ENCODE data around the gene TPRX1.

DNA sequence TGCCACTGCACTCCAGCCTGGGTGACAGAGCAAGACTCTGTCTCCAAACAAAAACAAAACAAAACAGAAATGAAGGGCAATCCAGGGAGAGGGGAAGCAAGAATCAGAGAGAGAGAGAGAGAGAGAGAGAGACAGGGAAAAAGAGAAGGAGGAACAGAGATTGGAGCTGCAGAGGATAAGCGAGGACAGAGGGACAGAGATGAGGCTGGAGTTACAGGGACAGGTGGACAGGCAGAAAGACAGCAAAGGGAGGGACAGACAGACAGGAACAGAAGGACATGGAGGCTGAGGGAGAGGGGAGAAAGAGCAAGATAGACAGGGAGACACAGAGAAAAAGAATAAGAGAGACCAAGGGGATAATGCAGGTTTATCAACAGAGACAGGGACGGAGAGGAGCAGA is 16.1 kb upstream of the TPRX1 start:
- TF ChIP-seq EZH2phosphoT487 (IDR thresholded peaks at IDR 0.05; ENCODE audit: insufficient read depth, low read depth) (no peak), EZH2 (IDR thresholded peaks at IDR 0.05; ENCODE audit: insufficient read depth, poor library complexity, severe bottlenecking) (no peak)
